ENCODE results near the gene TMC7.
A peak's percentile ranks its signal among the peaks of the same experiment; 100 is the strongest.

TMC7 gene

DNA sequence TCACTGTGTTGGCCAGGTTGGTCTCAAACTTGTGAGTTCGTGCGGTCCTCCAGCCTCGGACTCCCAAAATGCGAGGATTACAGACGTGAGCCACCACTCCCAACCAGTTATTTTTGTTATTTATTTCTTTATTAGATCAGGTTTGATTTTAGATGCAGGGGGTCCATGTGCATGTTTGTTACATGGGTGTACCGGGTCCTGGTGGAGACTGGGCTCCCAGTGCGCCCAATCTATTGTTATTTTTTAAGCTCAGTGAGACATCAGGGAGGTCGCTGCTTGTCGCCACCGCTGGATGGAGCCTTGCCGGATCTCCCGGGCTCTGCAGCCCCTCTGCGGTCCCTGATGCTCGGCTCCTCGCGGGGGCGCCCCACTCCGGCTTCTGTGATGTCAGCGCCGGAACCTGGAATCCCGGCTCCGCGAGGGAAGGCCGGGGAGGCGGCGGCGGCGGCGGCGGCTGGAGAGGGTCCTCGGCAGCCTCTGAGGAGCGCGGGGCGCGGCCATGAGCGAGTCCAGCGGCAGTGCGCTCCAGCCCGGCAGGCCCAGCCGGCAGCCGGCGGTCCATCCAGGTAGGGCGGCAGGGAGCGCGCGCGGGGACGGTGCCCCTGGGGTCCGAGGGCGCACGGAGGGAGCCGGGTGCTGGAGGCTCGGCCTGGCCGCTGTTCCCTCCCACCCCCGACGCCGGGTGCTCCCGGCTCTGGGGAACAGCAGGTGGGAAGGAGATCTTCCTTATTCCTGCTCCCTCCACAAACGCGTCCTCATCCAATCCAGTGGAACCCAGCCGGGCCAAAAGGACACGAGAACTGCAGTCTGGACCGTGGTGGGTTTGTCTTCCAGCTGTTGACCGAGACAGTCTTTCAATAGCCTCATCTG, at the start of gene TMC7:
TSS of gene TMC7 (plus strand) at position 370 of the 870 bp plus-strand sequence. CDS start at position 500, 130 bp downstream.
- TF ChIP-seq, protein P1, sequence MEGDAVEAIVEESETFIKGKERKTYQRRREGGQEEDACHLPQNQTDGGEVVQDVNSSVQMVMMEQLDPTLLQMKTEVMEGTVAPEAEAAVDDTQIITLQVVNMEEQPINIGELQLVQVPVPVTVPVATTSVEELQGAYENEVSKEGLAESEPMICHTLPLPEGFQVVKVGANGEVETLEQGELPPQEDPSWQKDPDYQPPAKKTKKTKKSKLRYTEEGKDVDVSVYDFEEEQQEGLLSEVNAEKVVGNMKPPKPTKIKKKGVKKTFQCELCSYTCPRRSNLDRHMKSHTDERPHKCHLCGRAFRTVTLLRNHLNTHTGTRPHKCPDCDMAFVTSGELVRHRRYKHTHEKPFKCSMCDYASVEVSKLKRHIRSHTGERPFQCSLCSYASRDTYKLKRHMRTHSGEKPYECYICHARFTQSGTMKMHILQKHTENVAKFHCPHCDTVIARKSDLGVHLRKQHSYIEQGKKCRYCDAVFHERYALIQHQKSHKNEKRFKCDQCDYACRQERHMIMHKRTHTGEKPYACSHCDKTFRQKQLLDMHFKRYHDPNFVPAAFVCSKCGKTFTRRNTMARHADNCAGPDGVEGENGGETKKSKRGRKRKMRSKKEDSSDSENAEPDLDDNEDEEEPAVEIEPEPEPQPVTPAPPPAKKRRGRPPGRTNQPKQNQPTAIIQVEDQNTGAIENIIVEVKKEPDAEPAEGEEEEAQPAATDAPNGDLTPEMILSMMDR (conservative IDR thresholded peaks at IDR 0.05; ENCODE audit: control insufficient read depth, insufficient read depth, low read depth, low read length) = peak; percentile 65
- H3K4me3 ChIP-seq (ENCODE audit: control insufficient read depth, low read depth, low read length) = peak within 1 kb of the TSS; percentile 46
- DNase-seq (ENCODE audit: low read depth) = peak; percentile 74

GRCh38 chr16:18936727-18937340, 46.9 kb upstream of the TMC7 start:
- TF ChIP-seq, protein P1 (conservative IDR thresholded peaks at IDR 0.05; ENCODE audit: control insufficient read depth, insufficient read depth, low read depth, low read length) = no peak
- no peak overlapping the region for H3K4me3 ChIP-seq (ENCODE audit: control insufficient read depth, low read depth, low read length)
- no peak for DNase-seq (ENCODE audit: low read depth)

DNA sequence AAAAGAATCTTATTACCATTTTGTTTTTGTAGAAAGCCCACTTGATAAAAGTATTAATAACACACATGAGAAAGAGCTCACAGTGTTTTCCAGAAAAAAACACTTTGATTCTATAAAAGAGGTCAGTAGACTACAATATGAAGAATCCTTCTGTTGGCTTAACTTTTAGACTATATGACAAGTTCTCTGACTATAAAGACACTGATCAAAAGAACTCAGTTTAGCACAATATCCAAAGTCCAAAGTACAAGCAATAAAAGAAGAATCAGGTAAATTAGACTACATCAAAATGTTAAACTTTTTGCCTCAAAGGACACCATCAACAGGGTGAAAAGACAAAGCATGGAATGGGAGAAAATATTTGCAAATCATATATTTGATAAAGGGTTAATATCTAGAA, 46.3 kb upstream of the TMC7 start:
- H3K4me3 ChIP-seq (ENCODE audit: control insufficient read depth, low read depth, low read length) = no peak overlapping the region
- TF ChIP-seq, protein P1 (conservative IDR thresholded peaks at IDR 0.05; ENCODE audit: control insufficient read depth, insufficient read depth, low read depth, low read length) = no peak
- DNase-seq (ENCODE audit: low read depth) = no peak

- DNase-seq (ENCODE audit: low read depth) = no peak
- no peak overlapping the region for H3K4me3 ChIP-seq (ENCODE audit: control insufficient read depth, low read depth, low read length)
- TF ChIP-seq, protein P1 (conservative IDR thresholded peaks at IDR 0.05; ENCODE audit: control insufficient read depth, insufficient read depth, low read depth, low read length) = no peak
Measured at GRCh38 chr16:18938986-18939385, 44.7 kb upstream of the TMC7 start.

DNA sequence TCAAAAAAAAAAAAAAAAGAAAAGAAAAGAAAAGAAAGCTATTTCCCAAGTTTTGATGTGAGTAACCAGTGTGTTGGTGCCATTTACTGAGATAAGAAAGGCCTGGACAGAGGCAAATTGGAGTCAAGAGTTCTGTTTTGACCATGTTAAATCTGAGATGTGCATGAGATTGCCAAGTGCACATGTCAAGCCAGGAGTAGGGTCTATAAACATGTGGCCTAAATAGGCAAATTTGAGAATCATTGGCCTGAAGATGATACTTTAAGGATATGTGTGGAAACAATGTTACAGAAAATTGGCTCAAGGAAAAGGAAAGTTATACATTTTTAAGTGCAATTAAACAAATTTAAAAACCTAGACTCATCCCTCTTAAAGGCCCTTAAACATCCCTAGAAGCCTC, 42.3 kb upstream of the TMC7 start:
- DNase-seq (ENCODE audit: low read depth) = no peak
- TF ChIP-seq, protein P1 (conservative IDR thresholded peaks at IDR 0.05; ENCODE audit: control insufficient read depth, insufficient read depth, low read depth, low read length) = no peak
- H3K4me3 ChIP-seq (ENCODE audit: control insufficient read depth, low read depth, low read length) = no peak overlapping the region

- TF ChIP-seq, protein P1 (conservative IDR thresholded peaks at IDR 0.05; ENCODE audit: control insufficient read depth, insufficient read depth, low read depth, low read length) = no peak
- no peak overlapping the region for H3K4me3 ChIP-seq (ENCODE audit: control insufficient read depth, low read depth, low read length)
- DNase-seq (ENCODE audit: low read depth) = no peak
Measured at GRCh38 chr16:18942061-18942460, 41.7 kb upstream of the TMC7 start.
